ENCODE measurements around the gene ST6GALNAC3.

Gene ST6GALNAC3

GRCh38 chr1:76576876-76577524 lies 502.5 kb downstream of the ST6GALNAC3 start:
- Histone ChIP-seq H3K36me3 (ENCODE audit: insufficient read depth, low read length) (no peaks in the 10 kb centered on the region), H3K9ac (ENCODE audit: low read depth, low read length, poor library complexity, severe bottlenecking) (no peak overlapping the region), H3K9me2 (replicated peaks; ENCODE audit: low read depth, low read length) (no peaks in the 10 kb centered on the region), H3K9me3 (ENCODE audit: insufficient read depth, low read depth, low read length) (no peaks in the 10 kb centered on the region), H3F3A (ENCODE audit: low read depth) (no peaks in the 10 kb centered on the region), H3K4me2 (ENCODE audit: low read depth, low read length, poor library complexity, severe bottlenecking) (no peak overlapping the region), H3K4me1 (ENCODE audit: insufficient read depth, low read length, poor library complexity, severe bottlenecking) (no peaks in the 10 kb centered on the region), H2AFZ (ENCODE audit: low read length) (no peak overlapping the region), H4K20me1 (ENCODE audit: insufficient read depth, low read length, poor library complexity, severe bottlenecking) (no peaks in the 10 kb centered on the region), H3K79me2 (ENCODE audit: insufficient read depth, low read length) (no peaks in the 10 kb centered on the region), H3K27me3 (ENCODE audit: insufficient read depth, low read length, poor library complexity, severe bottlenecking) (no peaks in the 10 kb centered on the region), H3K4me3 (ENCODE audit: low read length, poor library complexity, severe bottlenecking) (no peak overlapping the region)
- TF ChIP-seq EZH2phosphoT487 (IDR thresholded peaks at IDR 0.05; ENCODE audit: borderline replicate concordance), result no peak
- no peak for TF ChIP-seq CTCF (conservative IDR thresholded peaks at IDR 0.05; ENCODE audit: low read length)

DNA sequence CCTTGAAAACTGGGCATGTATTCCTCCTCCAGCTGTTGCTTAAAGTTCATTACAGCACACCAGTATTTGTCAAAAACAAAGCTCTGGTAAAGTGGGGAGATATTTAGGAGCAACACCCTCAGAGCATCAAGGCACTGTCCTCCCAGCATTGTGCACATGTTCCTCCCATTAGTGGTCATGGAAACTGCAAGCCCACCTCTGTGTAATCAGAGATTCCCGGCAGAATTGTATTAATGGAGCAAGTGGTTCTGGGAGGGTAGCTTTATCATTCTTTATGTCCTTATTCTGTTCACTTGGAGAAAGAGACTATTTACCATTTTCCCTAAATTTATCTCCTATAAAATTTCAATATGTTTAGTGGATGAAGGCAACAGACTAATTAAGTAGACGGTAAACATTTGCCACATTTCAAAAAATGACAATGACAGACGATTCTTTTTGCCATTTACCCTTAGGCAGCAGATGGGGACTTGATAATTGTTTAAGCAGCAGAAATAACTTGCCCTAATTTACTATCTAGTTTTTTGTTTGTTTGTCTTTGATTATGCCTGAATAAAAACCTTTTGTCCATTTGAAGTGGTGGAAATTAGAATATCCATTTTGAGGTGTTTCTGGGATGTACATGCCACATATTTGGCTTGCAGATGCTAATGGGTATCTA lies 503.1 kb downstream of the ST6GALNAC3 start:
- Histone ChIP-seq H3K4me1 (ENCODE audit: insufficient read depth, low read length, poor library complexity, severe bottlenecking) (no peaks in the 10 kb centered on the region), H3K4me3 (ENCODE audit: low read length, poor library complexity, severe bottlenecking) (no peak overlapping the region), H3K27me3 (ENCODE audit: insufficient read depth, low read length, poor library complexity, severe bottlenecking) (no peaks in the 10 kb centered on the region), H3K9me2 (replicated peaks; ENCODE audit: low read depth, low read length) (no peaks in the 10 kb centered on the region), H2AFZ (ENCODE audit: low read length) (no peak overlapping the region), H3K9me3 (ENCODE audit: insufficient read depth, low read depth, low read length) (no peaks in the 10 kb centered on the region), H3F3A (ENCODE audit: low read depth) (no peaks in the 10 kb centered on the region), H3K36me3 (ENCODE audit: insufficient read depth, low read length) (no peaks in the 10 kb centered on the region), H3K9ac (ENCODE audit: low read depth, low read length, poor library complexity, severe bottlenecking) (no peak overlapping the region), H3K4me2 (ENCODE audit: low read depth, low read length, poor library complexity, severe bottlenecking) (no peak overlapping the region), H3K79me2 (ENCODE audit: insufficient read depth, low read length) (no peaks in the 10 kb centered on the region), H4K20me1 (ENCODE audit: insufficient read depth, low read length, poor library complexity, severe bottlenecking) (no peaks in the 10 kb centered on the region)
- no peak for TF ChIP-seq CTCF (conservative IDR thresholded peaks at IDR 0.05; ENCODE audit: low read length)
- TF ChIP-seq EZH2phosphoT487 (IDR thresholded peaks at IDR 0.05; ENCODE audit: borderline replicate concordance), result no peak

GRCh38 chr1:76580206-76580605 lies 505.7 kb downstream of the ST6GALNAC3 start:
- no peak overlapping the region for H3K4me3 ChIP-seq (ENCODE audit: low read length, poor library complexity, severe bottlenecking)
- H3K9ac ChIP-seq (ENCODE audit: low read depth, low read length, poor library complexity, severe bottlenecking), result no peak overlapping the region
- no peaks in the 10 kb centered on the region for H3K27me3 ChIP-seq (ENCODE audit: insufficient read depth, low read length, poor library complexity, severe bottlenecking)
- H3K4me1 ChIP-seq (ENCODE audit: insufficient read depth, low read length, poor library complexity, severe bottlenecking), result no peaks in the 10 kb centered on the region
- H4K20me1 ChIP-seq (ENCODE audit: insufficient read depth, low read length, poor library complexity, severe bottlenecking), result no peaks in the 10 kb centered on the region
- TF ChIP-seq CTCF (conservative IDR thresholded peaks at IDR 0.05; ENCODE audit: low read length) (no peak), EZH2phosphoT487 (IDR thresholded peaks at IDR 0.05; ENCODE audit: borderline replicate concordance) (no peak)
- no peaks in the 10 kb centered on the region for H3K36me3 ChIP-seq (ENCODE audit: insufficient read depth, low read length)
- no peak overlapping the region for H3K4me2 ChIP-seq (ENCODE audit: low read depth, low read length, poor library complexity, severe bottlenecking)
- H3F3A ChIP-seq (ENCODE audit: low read depth), result no peaks in the 10 kb centered on the region
- H2AFZ ChIP-seq (ENCODE audit: low read length), result no peak overlapping the region
- no peaks in the 10 kb centered on the region for H3K9me3 ChIP-seq (ENCODE audit: insufficient read depth, low read depth, low read length)
- H3K79me2 ChIP-seq (ENCODE audit: insufficient read depth, low read length), result no peaks in the 10 kb centered on the region
- H3K9me2 ChIP-seq (replicated peaks; ENCODE audit: low read depth, low read length), result no peaks in the 10 kb centered on the region

All from Loucy (cell line).